B cell (primary cell): ENCODE data around the gene CACHD1. TPM values are rescaled to one million over a fixed set of nuclear protein-coding genes. Genes with fewer than 3 reads are reported as not detected.

Source experiments
- ATAC-seq: fragments of 200-7000 bp; cut with Tn5 transposase; one replicate; pipeline ENCODE4 v1.10.0; 2021; ENCODE audit warnings: low read depth, mild to moderate bottlenecking, moderate number of reproducible peaks, moderate library complexity
- CTCF ChIA-PET: fragments of 350-600 bp; sonication (Branson Sonifier 250); formaldehyde crosslinking; loops from one replicate; lab custom pipeline; 2021; ENCODE audit warnings: antibody characterized with exemption, inconsistent platforms; lab: Charles Lee
- POLR2A ChIA-PET: fragments of 350-600 bp; sonication (Branson Sonifier 250); formaldehyde crosslinking; loops from one replicate; lab custom pipeline; 2021; ENCODE audit warnings: antibody characterized with exemption; lab: Charles Lee
- DNase-seq: peaks from one replicate; pipeline ENCODE4 v3.0.0; 2013
- H2AFZ ChIP-seq: 2 replicates; pipeline ENCODE4 v1.6.1; 2012; ENCODE audit warnings: mild to moderate bottlenecking, low read depth, low read length; ENCODE audit not compliant: insufficient read depth, poor library complexity, severe bottlenecking
- H3K27ac ChIP-seq, 2 donors: 1 replicate in 1 of 2; 2 replicates in 1 of 2; pipeline ENCODE4 v1.5.1; 2012 to 2013; ENCODE audit warnings: low read length in 2 of 2, mild to moderate bottlenecking in 2 of 2, moderate library complexity in 1 of 2
- H3K27me3 ChIP-seq, 4 experiments: fragments of 200-600 bp in 1 of 4; sonication (generic) in 1 of 4; replicated peaks in 1 of 4; 1 replicate in 2 of 4; 2 replicates in 2 of 4; pipeline versions ENCODE4 v1.6.1 to v1.7.0; 2013 to 2016; ENCODE audit warnings: low read length in 3 of 4, mild to moderate bottlenecking in 2 of 4, mixed read lengths in 1 of 4, moderate library complexity in 1 of 4; ENCODE audit not compliant: insufficient read depth in 4 of 4, control insufficient read depth in 3 of 4; ENCODE audit errors: control extremely low read depth in 1 of 4
- H3K36me3 ChIP-seq, 2 experiments: replicated peaks in 1 of 2; 1 replicate in 1 of 2; 2 replicates in 1 of 2; pipeline versions ENCODE4 v1.6.1 to v1.7.1; 2013; ENCODE audit warnings: low read length in 1 of 2; ENCODE audit not compliant: insufficient read depth in 2 of 2, control insufficient read depth in 1 of 2; ENCODE audit errors: control extremely low read depth in 1 of 2, extremely low read depth in 1 of 2
- H3K4me1 ChIP-seq, 2 donors: fragments of 200-600 bp in 1 of 2; sonication (generic) in 1 of 2; 1 replicate in 1 of 2; 2 replicates in 1 of 2; pipeline versions ENCODE4 v1.5.1 to v1.6.1; 2013 to 2017; ENCODE audit warnings: low read length in 2 of 2; ENCODE audit not compliant: control insufficient read depth in 2 of 2, insufficient read depth in 2 of 2
- H3K4me2 ChIP-seq: replicated peaks from 2 replicates; pipeline ENCODE3; 2012; ENCODE audit warnings: mild to moderate bottlenecking, low read depth, low read length; ENCODE audit not compliant: poor library complexity, severe bottlenecking
- H3K4me3 ChIP-seq, 5 experiments: fragments of 200-600 bp in 1 of 5; sonication (generic) in 1 of 5; 1 replicate in 3 of 5; 2 replicates in 2 of 5; pipeline versions ENCODE4 v1.5.1 to v1.7.0; 2011 to 2016; ENCODE audit warnings: low read length in 4 of 5, mild to moderate bottlenecking in 4 of 5, low read depth in 2 of 5, control low read depth in 1 of 5, moderate library complexity in 1 of 5; ENCODE audit not compliant: insufficient read depth in 1 of 5; ENCODE audit errors: control extremely low read depth in 1 of 5, extremely low read depth in 1 of 5
- H3K79me2 ChIP-seq: fragments of 200-600 bp; sonication (generic); one replicate; pipeline ENCODE4 v1.6.0; 2016; ENCODE audit warnings: low read length; ENCODE audit not compliant: control insufficient read depth, insufficient read depth
- H3K9ac ChIP-seq: fragments of 200-600 bp; sonication (generic); 2 replicates; pipeline ENCODE4 v1.6.1; 2017; ENCODE audit warnings: mild to moderate bottlenecking, low read length, moderate library complexity
- H3K9me3 ChIP-seq, 3 donors: one replicate each; pipeline versions ENCODE4 v1.6.1 to v1.7.1; 2013; ENCODE audit warnings: low read length in 2 of 3; ENCODE audit not compliant: control insufficient read depth in 2 of 3, insufficient read depth in 1 of 3; ENCODE audit errors: control extremely low read depth in 1 of 3
- H4K20me1 ChIP-seq: 2 replicates; pipeline ENCODE4 v1.6.0; 2012; ENCODE audit warnings: mild to moderate bottlenecking, low read length; ENCODE audit not compliant: insufficient read depth, control insufficient read depth, poor library complexity, severe bottlenecking
- H3K27ac Mint-ChIP-seq: one replicate; pipeline ENCODE4 v1.8.0; 2021; ENCODE audit warnings: mixed read lengths
- H3K27me3 Mint-ChIP-seq: one replicate; pipeline ENCODE4 v1.8.0; 2021; ENCODE audit warnings: mixed read lengths
- H3K4me1 Mint-ChIP-seq: one replicate; pipeline ENCODE4 v1.8.0; 2021; ENCODE audit warnings: mixed read lengths
- H3K4me3 Mint-ChIP-seq: one replicate; pipeline ENCODE4 v1.8.0; 2021; ENCODE audit warnings: mixed read lengths
- H3K9me3 Mint-ChIP-seq: one replicate; pipeline ENCODE4 v1.8.0; 2022; ENCODE audit warnings: mixed read lengths; ENCODE audit not compliant: insufficient read depth
- EZH2 ChIP-seq: IDR thresholded peaks from 2 replicates; pipeline ENCODE4 v1.6.1; 2012; ENCODE audit warnings: borderline replicate concordance, low read depth, mild to moderate bottlenecking, moderate library complexity, low read length; ENCODE audit not compliant: insufficient read depth, poor library complexity, severe bottlenecking
- WGBS: methylation state at CpG from one replicate; pipeline ENCODE4 v1.1.5; 2013; ENCODE audit warnings: missing lambda C conversion rate; ENCODE audit not compliant: insufficient coverage; 5-methylcytosine and 5-hydroxymethylcytosine counted together
- intact Hi-C: fragments of 100-400 bp; cut with micrococcal nuclease; formaldehyde crosslinking; loops from one replicate; pipeline ENCODE4 v1.10.0; 2022
- polyA plus RNA-seq: library from polyadenylated mRNA; depleted of rRNA; stranded (reverse); fragments of >200 nt; gene quantifications from 2 replicates; pipeline ENCODE4 v1.2.3, GENCODE V29; 2012
- total RNA-seq, 2 donors: library from RNA; stranded (reverse); fragments of 120-200 nt in 1 of 2; gene quantifications; 1 replicate in 1 of 2; 2 replicates in 1 of 2; pipeline versions ENCODE4 v1.2.3 to v1.2.4, GENCODE V29; 2013 to 2022
- TF ChIP-seq, protein P1 (sequence below): fragments of 200-600 bp; IDR thresholded peaks from one replicate; pipeline ENCODE4 v1.8.0; 2022; ENCODE audit warnings: antibody characterized with exemption, mild to moderate bottlenecking

Gene CACHD1
- total and polyA plus RNA-seq, 2 donors (not counting 1 experiment from before 2014, with no cell fraction given), result not detected

DNA sequence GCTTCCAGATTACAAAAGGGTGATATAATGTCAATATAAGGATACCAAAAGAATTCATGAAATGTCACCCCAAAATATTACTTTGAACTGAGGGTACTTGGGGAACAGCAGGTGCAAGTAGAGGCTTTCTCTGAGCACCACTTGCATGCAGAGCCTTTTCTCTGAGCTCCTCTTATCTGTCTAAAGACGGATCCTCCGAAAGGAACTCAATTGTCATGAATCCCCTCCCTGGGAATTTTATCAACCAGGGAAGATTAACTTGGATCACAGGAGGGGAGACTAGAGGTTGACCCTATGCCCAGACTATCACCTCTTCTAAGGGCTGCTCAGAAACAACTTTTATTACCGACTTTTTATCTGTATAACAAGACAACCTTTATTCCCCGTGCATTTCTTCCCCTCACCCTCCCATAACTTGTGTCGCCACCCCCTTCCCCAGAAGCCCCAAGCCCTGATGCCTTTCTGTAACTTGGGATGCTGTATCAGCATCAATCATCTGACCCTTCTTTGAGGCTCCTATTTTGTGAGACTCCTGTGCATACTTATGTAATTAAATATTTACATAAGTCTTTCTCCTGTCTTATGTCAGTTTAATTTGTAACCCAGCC is 94.1 kb downstream of the CACHD1 start:
- Mint-ChIP-seq H3K4me3 (no peak overlapping the region), H3K27me3 (peaks cover 9% of the 10 kb centered on the region), H3K27ac (no peak overlapping the region), H3K9me3 (no peaks in the 10 kb centered on the region), H3K4me1 (no peaks in the 10 kb centered on the region)
- Histone ChIP-seq H3K9me3 (no peaks in the 10 kb centered on the region), H3K9ac (no peak overlapping the region), H3K4me3 (no peak overlapping the region), H3K27ac (no peak overlapping the region), H4K20me1 (no peaks in the 10 kb centered on the region), H3K79me2 (no peaks in the 10 kb centered on the region), H3K27me3 (no peaks in the 10 kb centered on the region), H3K36me3 (no peaks in the 10 kb centered on the region), H2AFZ (no peak overlapping the region), H3K4me1 (no peaks in the 10 kb centered on the region), H3K4me2 (no peak overlapping the region)
- TF ChIP-seq, protein P1, sequence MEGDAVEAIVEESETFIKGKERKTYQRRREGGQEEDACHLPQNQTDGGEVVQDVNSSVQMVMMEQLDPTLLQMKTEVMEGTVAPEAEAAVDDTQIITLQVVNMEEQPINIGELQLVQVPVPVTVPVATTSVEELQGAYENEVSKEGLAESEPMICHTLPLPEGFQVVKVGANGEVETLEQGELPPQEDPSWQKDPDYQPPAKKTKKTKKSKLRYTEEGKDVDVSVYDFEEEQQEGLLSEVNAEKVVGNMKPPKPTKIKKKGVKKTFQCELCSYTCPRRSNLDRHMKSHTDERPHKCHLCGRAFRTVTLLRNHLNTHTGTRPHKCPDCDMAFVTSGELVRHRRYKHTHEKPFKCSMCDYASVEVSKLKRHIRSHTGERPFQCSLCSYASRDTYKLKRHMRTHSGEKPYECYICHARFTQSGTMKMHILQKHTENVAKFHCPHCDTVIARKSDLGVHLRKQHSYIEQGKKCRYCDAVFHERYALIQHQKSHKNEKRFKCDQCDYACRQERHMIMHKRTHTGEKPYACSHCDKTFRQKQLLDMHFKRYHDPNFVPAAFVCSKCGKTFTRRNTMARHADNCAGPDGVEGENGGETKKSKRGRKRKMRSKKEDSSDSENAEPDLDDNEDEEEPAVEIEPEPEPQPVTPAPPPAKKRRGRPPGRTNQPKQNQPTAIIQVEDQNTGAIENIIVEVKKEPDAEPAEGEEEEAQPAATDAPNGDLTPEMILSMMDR, result no peak
- no peak for TF ChIP-seq EZH2
- 100% methylated on average over 3 of the region's 5 CpGs for WGBS
- DNase-seq (no peak), ATAC-seq (no peak)
- ChIA-PET CTCF (no interaction called here), POLR2A (no interaction called here)
- intact Hi-C loops, result no loop called here

DNA sequence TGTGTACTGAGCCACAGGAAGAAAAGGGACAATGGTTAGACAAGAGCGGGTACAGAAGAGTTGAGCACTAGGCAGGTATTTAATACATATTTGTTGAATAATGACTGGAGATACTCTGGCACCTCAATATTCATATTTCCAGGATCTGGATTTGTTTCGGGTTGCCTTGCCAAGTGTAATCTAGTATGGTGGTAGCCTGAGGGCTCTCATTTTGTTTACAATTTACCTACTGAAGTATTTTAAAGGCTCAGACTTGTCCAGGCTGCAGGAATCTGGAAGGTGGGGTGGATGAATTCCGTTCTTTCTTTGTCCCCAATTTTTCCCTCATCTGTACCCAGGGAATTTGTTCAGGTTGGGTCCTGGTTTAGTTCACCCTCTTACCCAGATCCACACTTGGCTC is 95.0 kb downstream of the CACHD1 start:
- no peak overlapping the region for H3K27ac Mint-ChIP-seq

More for the DNA sequence above, 95.0 kb downstream of the CACHD1 start:
- Histone ChIP-seq H3K79me2 (no peaks in the 10 kb centered on the region), H2AFZ (no peak overlapping the region), H4K20me1 (no peaks in the 10 kb centered on the region), H3K4me1 (no peaks in the 10 kb centered on the region), H3K9me3 (no peaks in the 10 kb centered on the region), H3K9ac (no peak overlapping the region), H3K4me3 (no peak overlapping the region), H3K27me3 (no peaks in the 10 kb centered on the region), H3K27ac (no peak overlapping the region), H3K4me2 (no peak overlapping the region), H3K36me3 (no peaks in the 10 kb centered on the region)
- Mint-ChIP-seq H3K9me3 (no peaks in the 10 kb centered on the region), H3K27me3 (peaks cover 12% of the 10 kb centered on the region), H3K4me3 (no peak overlapping the region), H3K4me1 (no peaks in the 10 kb centered on the region)
- no CpG with 5 or more reads among the region's 3 CpGs for WGBS
- CTCF ChIA-PET, result no interaction called here
- POLR2A ChIA-PET, result no interaction called here
- no peak for ATAC-seq
- DNase-seq, result no peak
- intact Hi-C loops, result no loop called here
- no peak for TF ChIP-seq EZH2
- TF ChIP-seq, protein P1, result no peak
